Stimulated activated CD4-positive, alpha-beta T cell treated with anti-CD3 and anti-CD28 coated beads, Interleukin-1b, Interleukin-23, amount 100 ng/mL, for 24 hours (primary cell): Measurements from ENCODE around the gene ARMC6.
"Not testable (repeated sequence)": the region's sequence is repeated elsewhere in the genome, so short reads cannot be mapped to it uniquely, and the experiment has no call there.

Experiments
- DNase-seq, 4 experiments: peaks; one replicate each; pipeline ENCODE4 v3.0.0-alpha.2; 2020; ENCODE audit warnings: low read depth in 4 of 4, low spot score in 1 of 4

ARMC6 gene

DNA sequence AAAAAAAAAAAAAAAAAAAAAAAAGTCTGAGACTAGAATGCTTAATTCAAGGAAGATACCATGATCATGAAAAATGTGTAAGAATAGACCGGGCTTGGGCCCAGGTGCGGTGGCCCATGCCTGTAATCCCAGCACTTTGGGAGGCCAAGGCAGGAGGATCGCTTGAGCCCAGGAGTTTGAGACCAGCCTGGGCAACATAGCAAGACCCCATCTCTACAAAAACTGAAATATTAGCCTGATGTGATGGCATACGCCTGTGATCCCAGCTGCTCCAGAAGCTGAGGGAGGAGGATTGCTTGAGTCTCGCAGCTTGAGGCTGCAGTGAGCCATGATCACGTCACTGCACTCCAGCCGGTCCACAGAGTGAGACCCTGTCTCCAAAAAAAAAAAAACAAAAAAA lies 73.5 kb downstream of the ARMC6 start:
- not testable (repeated sequence) for DNase-seq

DNA sequence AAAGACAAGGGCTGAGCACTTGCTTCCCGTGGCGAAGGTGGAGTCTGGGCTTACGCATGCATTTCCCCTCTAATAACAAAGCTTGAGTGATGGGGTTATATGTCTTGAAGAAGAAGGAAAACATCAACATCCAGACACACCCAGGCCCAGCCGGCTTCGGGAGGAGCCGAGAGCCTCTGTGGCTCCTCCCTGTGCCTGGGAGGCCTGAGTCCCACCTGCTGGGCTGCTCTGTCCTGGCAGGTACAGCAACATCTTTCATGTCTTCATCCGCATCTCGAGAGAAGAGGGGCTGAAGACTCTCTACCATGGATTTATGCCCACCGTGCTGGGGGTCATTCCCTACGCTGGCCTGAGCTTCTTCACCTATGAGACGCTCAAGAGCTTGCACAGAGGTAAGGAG lies 74.3 kb downstream of the ARMC6 start:
- no peak for DNase-seq
